ENCODE measurements around the gene TIPIN. TPM values are rescaled to one million over a fixed set of nuclear protein-coding genes. Genes with fewer than 3 reads are reported as not detected.

TIPIN gene
- total and polyA plus RNA-seq, 2 of the 8 experiments (the other 6 are each of a cell fraction or from before 2014, with no cell fraction given): 8.5 to 24.7 TPM

- TF ChIP-seq, protein P1, sequence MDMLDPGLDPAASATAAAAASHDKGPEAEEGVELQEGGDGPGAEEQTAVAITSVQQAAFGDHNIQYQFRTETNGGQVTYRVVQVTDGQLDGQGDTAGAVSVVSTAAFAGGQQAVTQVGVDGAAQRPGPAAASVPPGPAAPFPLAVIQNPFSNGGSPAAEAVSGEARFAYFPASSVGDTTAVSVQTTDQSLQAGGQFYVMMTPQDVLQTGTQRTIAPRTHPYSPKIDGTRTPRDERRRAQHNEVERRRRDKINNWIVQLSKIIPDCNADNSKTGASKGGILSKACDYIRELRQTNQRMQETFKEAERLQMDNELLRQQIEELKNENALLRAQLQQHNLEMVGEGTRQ (IDR thresholded peaks at IDR 0.05; ENCODE audit: low read length): no peak
- no peak for TF ChIP-seq CBX5 (IDR thresholded peaks at IDR 0.05; ENCODE audit: low read depth, low read length)
- peak in 1 of 2 experiments; percentile 56; a peak in 1 of 4 replicates for TF ChIP-seq SIN3A (conservative IDR thresholded peaks at IDR 0.05 in 1 of 2, IDR thresholded peaks at IDR 0.05 in 1 of 2; ENCODE audit: low read depth in 1 of 2, low read length in 2 of 2)
- TF ChIP-seq RBBP5 (IDR thresholded peaks at IDR 0.05; ENCODE audit: borderline replicate concordance, low read depth, low read length): no peak
- TF ChIP-seq BCL11A (IDR thresholded peaks at IDR 0.05; ENCODE audit: low read depth in 2 of 2, low read length in 2 of 2): no peak
- TF ChIP-seq RAD21 (IDR thresholded peaks at IDR 0.05 in 1 of 2, conservative IDR thresholded peaks at IDR 0.05 in 1 of 2; ENCODE audit: low read depth in 2 of 2, low read length in 2 of 2): peak; percentile 44 to 47; a peak in 3 of 4 replicates
- no peak for TF ChIP-seq PHF8 (conservative IDR thresholded peaks at IDR 0.05; ENCODE audit: low read depth, low read length)
Observed at GRCh38 chr15:66401130-66402021, 44.9 kb upstream of the TIPIN start (continued).
